Epithelial cell of esophagus (primary cell): ENCODE measurements around the gene ACYP2.
"Not testable (repeated sequence)": the region's sequence is repeated elsewhere in the genome, so short reads cannot be mapped to it uniquely, and the experiment has no call there.

Experiments used
- DNase-seq: peaks from one replicate; pipeline ENCODE4 v3.0.0; 2010; ENCODE audit warnings: low read depth
- H3K4me3 ChIP-seq: 2 replicates; pipeline ENCODE4 v1.5.1; 2011; ENCODE audit warnings: mild to moderate bottlenecking, low read length, control low read depth
- CTCF ChIP-seq: IDR thresholded peaks from 2 replicates; pipeline ENCODE4 v1.5.1; 2011; ENCODE audit warnings: low read depth, mild to moderate bottlenecking, low read length, control low read depth, inconsistent platforms; ENCODE audit not compliant: insufficient read depth; ENCODE audit errors: missing control alignments

ACYP2 gene

GRCh38 chr2:54321047-54321446 lies 205.6 kb downstream of the ACYP2 start:
- H3K4me3 ChIP-seq: no peak overlapping the region
- peak; percentile 25 for DNase-seq
- TF ChIP-seq CTCF: no peak

GRCh38 chr2:54324517-54324916 lies 209.1 kb downstream of the ACYP2 start:
- H3K4me3 ChIP-seq, DNase-seq: not testable (repeated sequence)

- H3K4me3 ChIP-seq: no peak overlapping the region
- TF ChIP-seq CTCF: no peak
- DNase-seq: no peak
These were observed 209.7 kb downstream of the ACYP2 start for GRCh38 chr2:54325148-54325547.

GRCh38 chr2:54329482-54330161 lies 214.2 kb downstream of the ACYP2 start:
- no peak for TF ChIP-seq CTCF
- H3K4me3 ChIP-seq: peak overlapping the region; percentile 59
- DNase-seq: peak; percentile 40

GRCh38 chr2:54330162-54330925 lies 214.9 kb downstream of the ACYP2 start:
- TF ChIP-seq CTCF: no peak
- peak; percentile 92 for DNase-seq
- H3K4me3 ChIP-seq: peak overlapping the region; percentile 59

- no peak for DNase-seq
These were observed 215.8 kb downstream of the ACYP2 start for GRCh38 chr2:54330926-54331835.

More at GRCh38 chr2:54330926-54331835, 215.8 kb downstream of the ACYP2 start:
- H3K4me3 ChIP-seq: peak overlapping the region; percentile 59
- TF ChIP-seq CTCF: no peak
